ENCODE data around the gene PTPRN2. TPM values are rescaled to one million over a fixed set of nuclear protein-coding genes. Genes with fewer than 3 reads are reported as not detected.

PTPRN2 gene
- total and polyA plus RNA-seq, 2 of the 13 experiments (the other 11 are each of a cell fraction or from before 2014, with no cell fraction given) = 2.5 to 24.2 TPM

DNA sequence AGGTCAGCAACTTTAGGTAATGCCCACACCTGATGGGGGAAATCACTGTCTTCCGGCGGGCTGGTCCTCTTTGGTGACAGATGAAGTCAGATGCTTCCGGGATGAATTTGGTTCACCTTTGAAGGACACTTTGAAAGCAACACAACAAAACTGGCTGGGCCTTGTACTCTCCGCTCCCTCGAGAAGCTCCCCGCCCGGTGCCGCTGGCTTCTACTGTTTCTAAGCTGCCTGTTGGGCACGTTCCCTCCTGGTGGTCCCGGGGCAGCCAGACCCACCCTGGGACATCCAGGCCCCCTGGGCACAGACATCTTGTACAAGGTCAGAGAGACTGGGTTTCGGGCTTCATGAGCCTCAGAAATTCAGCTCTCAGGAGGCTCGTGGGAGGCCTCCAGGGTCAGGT, 798.5 kb downstream of the PTPRN2 start:
- BruUV-seq (replicated peaks) = no TSS peak
- Histone ChIP-seq H3K4me3 (replicated peaks in 1 of 3; ENCODE audit: insufficient read depth in 1 of 3, low read depth in 2 of 3, low read length in 3 of 3) (no peak overlapping the region), H3K4me2 (ENCODE audit: low read depth, low read length) (no peak overlapping the region), H3K27me3 (ENCODE audit: control insufficient read depth in 1 of 2, insufficient read depth in 2 of 2, low read length in 2 of 2) (peaks cover 0 to 13% of the 10 kb centered on the region in 2 experiments; a peak in 2 of 5 replicates), H3K27ac (ENCODE audit: extremely low read length, insufficient read depth, low read length) (no peak overlapping the region), H2AFZ (ENCODE audit: low read length) (no peak overlapping the region), H3K79me2 (ENCODE audit: insufficient read depth, low read length) (no peaks in the 10 kb centered on the region), H3K36me3 (replicated peaks in 1 of 2; ENCODE audit: control insufficient read depth in 1 of 2, insufficient read depth in 2 of 2, low read length in 2 of 2) (no peaks in the 10 kb centered on the region), H4K20me1 (ENCODE audit: insufficient read depth, low read length) (no peaks in the 10 kb centered on the region; the same call in 1 of the 2 replicates), H3K4me1 (ENCODE audit: insufficient read depth, low read length) (no peaks in the 10 kb centered on the region), H3K9me3 (ENCODE audit: low read length) (no peaks in the 10 kb centered on the region), H3K9ac (ENCODE audit: insufficient read depth, low read depth, low read length) (no peak overlapping the region)
- ChIA-PET CTCF (ENCODE audit: low intra/inter-chr PET ratio, low total read pairs) (no interaction called here), POLR2A (no interaction called here)
- FAIRE-seq (no peak), ATAC-seq (no peak), DNase-seq (ENCODE audit: low spot score) (no peak)
- WGBS (ENCODE audit: low lambda C conversion rate) = 73% methylated on average over 11 of the region's 12 CpGs
- no peak for TF ChIP-seq ZNF766 (CRISPR knock-in tag; IDR thresholded peaks at IDR 0.05; ENCODE audit: borderline replicate concordance)
- no peak for TF ChIP-seq CBX5 (CRISPR knock-in tag; IDR thresholded peaks at IDR 0.05; ENCODE audit: borderline replicate concordance)
- TF ChIP-seq, protein P1, sequence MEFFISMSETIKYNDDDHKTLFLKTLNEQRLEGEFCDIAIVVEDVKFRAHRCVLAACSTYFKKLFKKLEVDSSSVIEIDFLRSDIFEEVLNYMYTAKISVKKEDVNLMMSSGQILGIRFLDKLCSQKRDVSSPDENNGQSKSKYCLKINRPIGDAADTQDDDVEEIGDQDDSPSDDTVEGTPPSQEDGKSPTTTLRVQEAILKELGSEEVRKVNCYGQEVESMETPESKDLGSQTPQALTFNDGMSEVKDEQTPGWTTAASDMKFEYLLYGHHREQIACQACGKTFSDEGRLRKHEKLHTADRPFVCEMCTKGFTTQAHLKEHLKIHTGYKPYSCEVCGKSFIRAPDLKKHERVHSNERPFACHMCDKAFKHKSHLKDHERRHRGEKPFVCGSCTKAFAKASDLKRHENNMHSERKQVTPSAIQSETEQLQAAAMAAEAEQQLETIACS (CRISPR knock-in tag; IDR thresholded peaks at IDR 0.05) = no peak
- no peak for TF ChIP-seq SNAPC2 (CRISPR knock-in tag; IDR thresholded peaks at IDR 0.05)
- TF ChIP-seq ZFAT (CRISPR knock-in tag; conservative IDR thresholded peaks at IDR 0.05) = no peak
- TF ChIP-seq TCF7L2 (IDR thresholded peaks at IDR 0.05; ENCODE audit: low read depth, low read length) = no peak
- no peak for TF ChIP-seq ZNF672 (CRISPR knock-in tag; IDR thresholded peaks at IDR 0.05)
- no peak for TF ChIP-seq ZNF746 (CRISPR knock-in tag; IDR thresholded peaks at IDR 0.05)
- TF ChIP-seq, protein P2, sequence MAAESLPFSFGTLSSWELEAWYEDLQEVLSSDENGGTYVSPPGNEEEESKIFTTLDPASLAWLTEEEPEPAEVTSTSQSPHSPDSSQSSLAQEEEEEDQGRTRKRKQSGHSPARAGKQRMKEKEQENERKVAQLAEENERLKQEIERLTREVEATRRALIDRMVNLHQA (CRISPR knock-in tag; IDR thresholded peaks at IDR 0.05) = no peak
- TF ChIP-seq, protein P3, sequence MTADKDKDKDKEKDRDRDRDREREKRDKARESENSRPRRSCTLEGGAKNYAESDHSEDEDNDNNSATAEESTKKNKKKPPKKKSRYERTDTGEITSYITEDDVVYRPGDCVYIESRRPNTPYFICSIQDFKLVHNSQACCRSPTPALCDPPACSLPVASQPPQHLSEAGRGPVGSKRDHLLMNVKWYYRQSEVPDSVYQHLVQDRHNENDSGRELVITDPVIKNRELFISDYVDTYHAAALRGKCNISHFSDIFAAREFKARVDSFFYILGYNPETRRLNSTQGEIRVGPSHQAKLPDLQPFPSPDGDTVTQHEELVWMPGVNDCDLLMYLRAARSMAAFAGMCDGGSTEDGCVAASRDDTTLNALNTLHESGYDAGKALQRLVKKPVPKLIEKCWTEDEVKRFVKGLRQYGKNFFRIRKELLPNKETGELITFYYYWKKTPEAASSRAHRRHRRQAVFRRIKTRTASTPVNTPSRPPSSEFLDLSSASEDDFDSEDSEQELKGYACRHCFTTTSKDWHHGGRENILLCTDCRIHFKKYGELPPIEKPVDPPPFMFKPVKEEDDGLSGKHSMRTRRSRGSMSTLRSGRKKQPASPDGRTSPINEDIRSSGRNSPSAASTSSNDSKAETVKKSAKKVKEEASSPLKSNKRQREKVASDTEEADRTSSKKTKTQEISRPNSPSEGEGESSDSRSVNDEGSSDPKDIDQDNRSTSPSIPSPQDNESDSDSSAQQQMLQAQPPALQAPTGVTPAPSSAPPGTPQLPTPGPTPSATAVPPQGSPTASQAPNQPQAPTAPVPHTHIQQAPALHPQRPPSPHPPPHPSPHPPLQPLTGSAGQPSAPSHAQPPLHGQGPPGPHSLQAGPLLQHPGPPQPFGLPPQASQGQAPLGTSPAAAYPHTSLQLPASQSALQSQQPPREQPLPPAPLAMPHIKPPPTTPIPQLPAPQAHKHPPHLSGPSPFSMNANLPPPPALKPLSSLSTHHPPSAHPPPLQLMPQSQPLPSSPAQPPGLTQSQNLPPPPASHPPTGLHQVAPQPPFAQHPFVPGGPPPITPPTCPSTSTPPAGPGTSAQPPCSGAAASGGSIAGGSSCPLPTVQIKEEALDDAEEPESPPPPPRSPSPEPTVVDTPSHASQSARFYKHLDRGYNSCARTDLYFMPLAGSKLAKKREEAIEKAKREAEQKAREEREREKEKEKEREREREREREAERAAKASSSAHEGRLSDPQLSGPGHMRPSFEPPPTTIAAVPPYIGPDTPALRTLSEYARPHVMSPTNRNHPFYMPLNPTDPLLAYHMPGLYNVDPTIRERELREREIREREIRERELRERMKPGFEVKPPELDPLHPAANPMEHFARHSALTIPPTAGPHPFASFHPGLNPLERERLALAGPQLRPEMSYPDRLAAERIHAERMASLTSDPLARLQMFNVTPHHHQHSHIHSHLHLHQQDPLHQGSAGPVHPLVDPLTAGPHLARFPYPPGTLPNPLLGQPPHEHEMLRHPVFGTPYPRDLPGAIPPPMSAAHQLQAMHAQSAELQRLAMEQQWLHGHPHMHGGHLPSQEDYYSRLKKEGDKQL (CRISPR knock-in tag; IDR thresholded peaks at IDR 0.05; ENCODE audit: low read depth) = no peak
- TF ChIP-seq FOXP1 (IDR thresholded peaks at IDR 0.05) = no peak
- no peak for TF ChIP-seq FOXP1 (CRISPR knock-in tag; IDR thresholded peaks at IDR 0.05)
- no peak for TF ChIP-seq NCOA1 (CRISPR knock-in tag; IDR thresholded peaks at IDR 0.05)
- intact Hi-C loops (cut with micrococcal nuclease; ENCODE audit: unreplicated experiment) (no loop called here), in situ Hi-C loops (cut with HindIII; ENCODE audit: extremely low pct_ligation_motif_present, low pct_unique_long_range_greater_than_20kb) (no loop called here)
